Astrocyte of the cerebellum (primary cell): ENCODE data around the gene ATXN7L3B.
"Not testable (repeated sequence)": the region's sequence is repeated elsewhere in the genome, so short reads cannot be mapped to it uniquely, and the experiment has no call there.

Source experiments
- DNase-seq: peaks from one replicate; pipeline ENCODE4 v3.0.0-alpha.2; 2011; ENCODE audit warnings: low read depth
- H3K4me3 ChIP-seq: 2 replicates; pipeline ENCODE4 v1.5.1; 2011; ENCODE audit warnings: mild to moderate bottlenecking, low read depth, low read length, moderate library complexity
- CTCF ChIP-seq: IDR thresholded peaks from 2 replicates; pipeline ENCODE4 v1.5.1; 2012; ENCODE audit warnings: low read length, low read depth, moderate library complexity, mild to moderate bottlenecking; ENCODE audit errors: missing control alignments
- in situ Hi-C: cut with HindIII; loops from 2 replicates; pipeline ENCODE4 v1.10.0; 2017; ENCODE audit warnings: low sequenced_read_pairs

Gene ATXN7L3B, protein sequence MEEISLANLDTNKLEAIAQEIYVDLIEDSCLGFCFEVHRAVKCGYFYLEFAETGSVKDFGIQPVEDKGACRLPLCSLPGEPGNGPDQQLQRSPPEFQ

DNA sequence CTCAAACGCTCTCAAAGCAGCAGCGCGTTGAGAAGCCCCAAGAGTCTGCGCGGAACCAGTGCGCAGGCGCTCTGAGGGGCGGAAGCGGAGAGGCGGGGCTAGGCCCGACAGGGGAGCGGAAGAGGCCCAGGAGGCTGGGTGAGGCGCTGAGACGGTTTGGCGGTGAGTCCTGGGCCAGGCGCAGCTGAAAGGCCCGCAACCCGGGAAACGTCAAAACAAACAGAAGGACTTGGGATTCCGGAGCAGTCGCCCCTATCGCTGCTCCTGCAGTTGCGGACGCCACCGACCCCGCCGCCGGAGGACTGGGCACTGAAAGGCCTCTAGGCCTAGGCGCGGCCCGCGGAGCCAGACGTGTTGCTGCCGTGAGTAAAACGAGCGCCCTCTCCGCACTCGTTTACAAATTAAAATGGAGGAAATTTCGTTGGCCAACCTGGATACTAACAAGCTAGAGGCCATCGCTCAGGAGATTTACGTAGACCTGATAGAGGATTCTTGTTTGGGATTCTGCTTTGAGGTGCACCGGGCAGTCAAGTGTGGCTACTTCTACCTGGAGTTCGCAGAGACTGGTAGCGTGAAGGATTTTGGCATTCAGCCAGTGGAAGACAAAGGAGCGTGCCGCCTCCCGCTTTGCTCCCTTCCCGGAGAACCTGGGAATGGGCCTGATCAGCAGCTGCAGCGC is at the start of gene ATXN7L3B:
ATXN7L3B (plus strand) TSS at position 129 of the 679 bp plus-strand sequence; CDS start at position 407, 278 bp downstream.
- in situ Hi-C loops = no loop called here
- H3K4me3 ChIP-seq = peak within 1 kb of the TSS; percentile 81
- peak; percentile 87 for DNase-seq
- TF ChIP-seq CTCF = no peak

- H3K4me3 ChIP-seq = no peak overlapping the region
- TF ChIP-seq CTCF = no peak
- no peak for DNase-seq
- in situ Hi-C loops = no loop called here
Measured at GRCh38 chr12:74488134-74488533, 49.5 kb upstream of the ATXN7L3B start.

- no peak overlapping the region for H3K4me3 ChIP-seq
- no peak for DNase-seq
- TF ChIP-seq CTCF = no peak
- in situ Hi-C loops = no loop called here
Measured at GRCh38 chr12:74489543-74489942, 48.1 kb upstream of the ATXN7L3B start.

GRCh38 chr12:74490390-74491064 is 47.1 kb upstream of the ATXN7L3B start:
- H3K4me3 ChIP-seq = no peak overlapping the region
- in situ Hi-C loops = no loop called here
- no peak for DNase-seq
- TF ChIP-seq CTCF = no peak

GRCh38 chr12:74491374-74491773 is 46.3 kb upstream of the ATXN7L3B start:
- no peak for DNase-seq
- no peak overlapping the region for H3K4me3 ChIP-seq
- in situ Hi-C loops = no loop called here
- no peak for TF ChIP-seq CTCF

- in situ Hi-C loops = no loop called here
- no peak for TF ChIP-seq CTCF
- H3K4me3 ChIP-seq = no peak overlapping the region
- no peak for DNase-seq
Measured at GRCh38 chr12:74499192-74499591, 38.4 kb upstream of the ATXN7L3B start.

GRCh38 chr12:74508873-74509657 is 28.6 kb upstream of the ATXN7L3B start:
- in situ Hi-C loops, DNase-seq, H3K4me3 ChIP-seq: not testable (repeated sequence)
